GM21529 (cell line): ENCODE results near the gene PIN1.

Source experiments
- ATAC-seq: cut with Tn5 transposase; IDR thresholded peaks from one replicate; pipeline ENCODE4 v1.9.1; 2021; ENCODE audit not compliant: unreplicated experiment

Gene PIN1

GRCh38 chr19:9854282-9854846 is 19.2 kb downstream of the PIN1 start:
- no peak for ATAC-seq

GRCh38 chr19:9856609-9857008 is 21.5 kb downstream of the PIN1 start:
- no peak for ATAC-seq

- no peak for ATAC-seq
Measured at GRCh38 chr19:9857076-9857721, 22.1 kb downstream of the PIN1 start.

- no peak for ATAC-seq
Measured at GRCh38 chr19:9857920-9858746, 23.0 kb downstream of the PIN1 start.

GRCh38 chr19:9858766-9859165 is 23.6 kb downstream of the PIN1 start:
- ATAC-seq = no peak

DNA sequence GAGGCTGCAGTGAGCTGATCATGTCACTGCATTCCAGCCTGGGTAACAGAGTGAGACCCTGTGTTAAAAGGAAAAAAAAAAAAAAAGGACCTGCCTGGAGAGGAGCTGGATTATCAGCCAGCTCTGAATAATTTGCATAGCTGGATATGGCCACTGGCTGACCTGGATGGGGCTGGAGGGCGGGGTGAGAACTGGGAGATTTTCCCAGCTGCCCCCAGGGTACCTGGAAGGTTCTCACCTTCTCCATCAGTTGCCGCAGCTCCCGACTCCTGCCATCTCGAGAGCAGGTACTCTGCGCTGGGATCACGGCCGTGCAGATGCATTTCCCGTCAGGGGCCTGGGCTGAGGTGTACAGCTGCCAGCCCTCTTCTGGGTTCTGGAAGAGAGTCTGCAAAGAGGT is 25.3 kb downstream of the PIN1 start:
- no peak for ATAC-seq

DNA sequence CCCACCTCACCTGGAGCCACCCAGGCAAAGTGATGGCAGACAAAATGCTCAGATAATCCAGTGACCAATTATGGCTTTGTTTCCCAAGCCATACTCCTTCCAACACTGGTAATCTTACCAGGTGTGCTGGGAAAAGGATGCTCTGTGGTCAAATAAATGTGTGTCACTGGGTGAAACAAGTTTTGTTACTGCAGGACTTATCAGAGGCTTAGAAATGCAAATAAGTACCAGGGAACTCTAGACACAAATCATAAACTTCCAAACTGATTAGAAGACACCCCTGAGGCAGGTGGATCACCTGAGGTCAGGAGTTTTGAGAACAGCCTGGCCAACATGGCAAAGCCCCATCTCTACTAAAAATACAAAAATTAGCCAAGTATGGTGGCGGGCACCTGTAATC is 26.4 kb downstream of the PIN1 start:
- no peak for ATAC-seq

GRCh38 chr19:9862938-9863337 is 27.8 kb downstream of the PIN1 start:
- no peak for ATAC-seq

GRCh38 chr19:9863759-9864158 is 28.6 kb downstream of the PIN1 start:
- no peak for ATAC-seq

DNA sequence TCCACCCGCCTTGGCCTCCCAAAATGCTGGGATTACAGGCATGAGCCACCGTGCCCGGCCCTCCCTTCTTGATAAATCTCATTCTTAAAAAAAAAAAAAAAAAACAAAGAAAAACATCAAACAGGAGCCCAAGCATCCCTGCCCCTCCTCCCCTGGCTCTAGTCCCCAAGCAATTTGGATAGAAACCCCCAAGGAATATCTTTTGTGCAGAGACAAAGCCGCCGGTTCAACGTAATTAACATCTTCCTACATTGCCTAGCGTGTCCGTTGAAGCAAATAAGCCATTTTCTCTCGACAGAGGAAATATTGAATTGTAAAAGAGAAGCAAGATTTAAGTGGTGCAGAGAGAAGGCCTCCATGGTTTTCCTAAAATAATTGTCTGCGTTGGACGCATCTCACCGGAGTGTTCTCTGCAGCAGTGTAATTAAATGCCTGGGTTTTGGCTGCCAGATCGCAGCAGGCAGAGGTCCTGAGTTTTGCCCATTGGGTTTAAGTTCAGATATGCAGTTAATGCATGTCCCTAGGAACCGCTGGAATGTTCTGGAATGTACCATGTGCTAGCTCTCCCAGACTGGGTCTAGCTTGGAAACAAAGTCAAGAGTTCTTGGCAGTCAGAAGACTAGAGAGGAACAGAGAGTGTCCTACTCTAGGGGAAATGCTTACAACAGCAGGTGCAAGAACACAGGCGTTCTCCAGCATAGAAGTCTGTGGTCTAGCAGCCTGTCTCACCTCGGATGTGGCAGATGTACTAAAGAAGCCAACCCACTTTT is 30.8 kb downstream of the PIN1 start:
- ATAC-seq = no peak

DNA sequence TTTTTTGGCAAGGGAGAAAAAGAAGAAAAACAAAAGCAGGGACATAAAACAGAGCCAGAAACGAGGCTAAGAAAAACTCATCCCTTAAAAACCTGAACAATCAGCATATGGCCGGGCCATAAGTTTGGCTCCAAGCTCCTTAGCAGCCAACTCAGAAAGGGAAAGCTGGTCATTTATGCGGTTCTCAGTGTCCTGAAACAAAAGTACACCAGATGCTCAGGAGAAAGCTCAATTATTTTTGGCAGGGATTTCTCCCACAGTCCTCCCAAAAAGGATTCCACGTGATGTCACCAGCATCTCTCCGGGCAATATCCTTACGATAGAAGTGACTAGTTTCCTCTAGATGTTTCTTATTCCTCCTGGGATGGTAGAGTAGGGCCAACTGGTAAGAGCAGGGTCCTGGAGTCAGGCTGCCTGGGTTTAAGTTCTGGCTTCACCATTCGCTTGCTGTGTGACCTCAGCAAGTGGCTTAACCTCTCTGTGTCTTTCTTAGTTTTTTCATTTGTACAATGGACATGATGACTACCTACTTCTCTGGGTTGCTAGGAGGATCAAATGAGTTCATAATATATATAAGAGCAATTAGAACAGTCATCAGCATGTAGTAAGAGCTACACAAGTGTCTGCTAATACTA is 34.0 kb downstream of the PIN1 start:
- ATAC-seq = no peak

- ATAC-seq = no peak
Measured at GRCh38 chr19:9871626-9872338, 36.7 kb downstream of the PIN1 start.

DNA sequence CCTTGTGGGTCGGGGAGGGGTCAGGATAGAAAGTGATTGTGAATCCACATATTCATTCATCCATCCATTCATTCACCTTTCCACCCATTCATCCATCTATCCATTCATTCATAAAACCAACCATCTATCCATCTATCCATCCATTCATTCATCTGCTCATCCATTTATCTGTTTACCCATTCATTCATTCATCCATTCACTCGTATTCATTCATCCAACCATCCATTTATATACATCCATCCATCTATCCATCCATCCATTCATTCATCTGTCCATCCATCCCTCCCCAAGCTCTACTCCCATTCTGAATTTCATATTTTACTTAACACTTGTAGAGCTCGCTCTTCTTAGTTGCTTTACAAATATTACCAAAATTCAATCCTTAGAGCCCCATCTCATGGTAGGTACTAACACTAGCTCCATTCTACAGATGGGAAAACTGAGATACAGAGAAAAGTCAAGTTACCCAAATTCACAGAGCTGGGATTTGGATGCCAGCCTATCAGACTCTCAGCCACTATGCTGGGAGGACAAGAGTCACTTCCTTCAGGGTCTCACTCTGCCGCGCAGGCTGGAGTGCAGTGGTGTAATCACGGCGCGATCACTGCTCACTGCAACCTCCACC is 37.6 kb downstream of the PIN1 start:
- no peak for ATAC-seq

DNA sequence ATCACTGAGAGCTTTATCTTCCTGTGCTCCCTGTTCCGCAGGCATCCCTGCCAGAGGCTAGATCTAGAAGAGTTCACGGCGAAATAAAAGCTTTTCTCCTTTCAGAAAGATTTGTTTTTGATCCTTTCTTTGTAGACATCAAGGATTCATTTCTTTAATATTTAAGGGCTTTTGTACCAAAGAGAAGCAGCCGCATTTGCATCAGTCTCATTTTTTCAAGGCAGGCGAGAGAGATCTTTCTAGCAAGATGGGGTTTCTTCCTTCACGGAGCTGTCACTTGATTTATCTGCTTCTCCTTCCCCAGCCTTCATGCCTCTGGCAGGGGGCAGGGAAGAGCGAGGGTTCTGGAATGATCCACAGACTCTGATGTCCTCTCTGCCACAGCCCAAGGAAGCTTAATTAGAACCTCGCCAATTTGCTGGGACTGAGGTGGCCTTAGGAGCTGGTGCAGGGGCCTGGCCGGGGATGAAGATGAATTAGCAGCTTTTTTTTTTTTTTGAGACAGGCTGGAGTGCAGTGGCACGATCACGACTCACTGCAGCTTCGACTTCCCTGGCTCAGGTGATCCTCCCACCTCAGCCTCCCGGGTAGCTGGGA is 40.0 kb downstream of the PIN1 start:
- no peak for ATAC-seq

GRCh38 chr19:9875796-9876195 is 40.7 kb downstream of the PIN1 start:
- ATAC-seq = no peak

DNA sequence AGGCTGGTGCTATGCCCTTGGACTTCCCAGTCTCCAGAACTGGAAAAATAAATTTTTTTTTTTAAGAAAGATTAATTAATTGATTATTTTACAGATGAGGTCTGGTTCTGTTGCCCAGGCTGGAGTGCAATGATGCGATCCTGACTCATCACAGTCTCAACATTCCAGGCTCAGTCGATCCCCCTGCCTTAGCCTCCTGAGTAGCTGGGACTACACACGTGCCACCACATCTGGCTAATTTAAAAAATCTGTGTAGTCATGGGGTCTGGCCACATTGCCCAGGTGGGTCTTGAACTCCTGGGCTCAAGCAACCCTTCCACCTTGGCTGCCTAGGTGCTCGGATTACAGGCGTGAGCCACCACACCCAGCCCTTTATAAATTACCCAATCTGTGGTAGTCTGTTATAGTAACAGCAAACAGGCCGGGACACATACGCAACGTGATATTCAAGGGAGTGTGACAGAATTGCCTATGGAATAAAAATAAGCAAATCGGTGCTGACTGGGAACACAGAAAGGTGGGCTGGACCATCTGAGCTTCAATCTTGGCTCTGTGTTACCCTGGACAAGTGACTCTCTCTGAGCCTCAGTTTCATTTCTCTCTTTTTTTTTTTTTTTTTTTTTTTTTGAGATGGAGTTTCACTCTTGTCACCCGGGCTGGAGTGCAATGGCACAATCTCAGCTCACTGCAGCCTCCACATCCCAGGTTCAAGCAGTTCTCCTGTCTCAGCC is 42.8 kb downstream of the PIN1 start:
- no peak for ATAC-seq

DNA sequence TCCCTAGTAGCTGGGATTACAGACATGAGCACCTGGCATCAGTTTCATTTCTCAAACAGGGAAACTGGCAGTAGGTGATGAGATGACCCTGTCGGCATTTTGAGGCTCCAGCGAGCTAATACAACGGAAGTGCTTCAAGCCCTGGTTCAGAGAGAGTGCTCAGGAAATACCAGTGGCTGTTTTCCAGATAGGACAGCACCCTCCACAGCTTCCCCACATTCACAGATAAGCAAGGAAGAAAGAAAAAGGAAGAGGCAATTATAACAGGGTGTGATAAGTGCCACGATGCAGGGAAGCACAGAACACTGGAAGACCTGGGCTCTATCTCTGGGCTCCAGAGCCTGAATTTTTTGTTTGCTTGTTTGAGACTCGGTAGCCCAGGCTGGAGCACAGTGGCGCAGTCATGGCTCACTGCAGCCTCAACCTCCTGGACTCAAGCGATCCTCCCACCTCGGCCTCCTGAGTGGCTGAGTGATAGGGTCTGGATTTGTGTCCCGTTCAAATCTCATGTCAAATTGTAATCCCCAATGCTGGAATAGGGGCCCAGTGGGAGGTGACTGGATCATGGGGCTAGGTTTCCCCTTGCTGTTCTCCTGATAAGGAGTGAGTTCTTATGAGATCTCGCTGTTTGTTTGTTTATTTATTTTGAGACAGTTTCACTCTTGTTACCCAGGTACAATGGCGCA is 43.5 kb downstream of the PIN1 start:
- ATAC-seq = no peak

DNA sequence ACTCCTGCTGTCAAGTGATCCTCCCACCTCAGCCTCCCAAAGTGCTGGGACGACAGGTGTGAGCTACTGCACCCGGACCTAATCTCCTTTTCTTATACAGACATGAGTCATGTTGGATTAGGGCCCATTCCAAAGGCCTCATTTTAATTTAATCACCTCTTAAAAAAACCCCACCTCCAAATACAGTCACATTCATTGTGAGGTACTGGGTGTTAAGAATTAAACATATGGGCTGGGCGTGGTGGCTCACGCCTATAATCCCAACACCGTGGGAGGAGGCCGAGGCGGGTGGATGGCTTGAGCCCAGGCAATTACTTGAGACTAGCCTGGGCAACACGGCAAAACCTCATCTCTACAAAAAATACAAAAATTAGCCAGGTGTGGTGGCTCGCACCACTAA is 46.6 kb downstream of the PIN1 start:
- no peak for ATAC-seq
